ENCODE measurements around the gene CFAP92.

The CFAP92 gene

DNA sequence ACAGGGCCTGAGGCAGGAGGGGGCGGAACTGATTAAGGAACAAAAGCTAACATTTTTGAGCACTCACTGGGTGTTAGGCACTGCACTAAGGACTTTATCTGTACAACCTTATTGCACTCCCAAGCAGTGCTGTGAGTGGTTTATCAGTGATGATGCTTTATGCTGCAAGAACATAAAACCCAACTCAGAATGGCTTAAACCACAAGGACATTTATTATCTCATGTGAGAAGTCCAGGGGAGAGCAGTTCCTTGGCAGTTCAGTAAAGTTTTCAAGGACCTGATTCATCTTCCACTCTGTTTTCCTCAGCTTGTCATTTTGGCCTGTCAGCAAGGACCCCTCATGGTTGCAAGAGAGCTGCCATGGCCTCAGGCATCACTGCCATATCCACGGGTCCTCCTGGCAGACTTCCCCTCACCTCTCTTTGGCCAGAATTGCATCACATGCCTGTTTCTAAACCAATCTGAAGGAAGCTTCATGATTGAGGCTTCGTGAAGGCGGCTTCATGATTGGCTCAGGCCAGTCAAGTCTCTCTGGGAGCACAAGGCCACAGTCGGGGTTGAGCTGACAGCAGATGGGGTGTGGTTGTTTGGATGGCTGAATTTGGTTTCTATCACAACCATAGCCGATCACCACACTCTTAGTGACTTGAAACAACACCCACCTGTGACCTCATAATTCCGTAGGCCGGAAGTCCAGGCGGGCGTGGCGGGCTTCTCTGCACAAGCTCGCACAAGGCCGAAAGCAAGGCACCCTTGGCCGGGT, 23.0 kb upstream of the CFAP92 start:
- Histone ChIP-seq H2AFZ (ENCODE audit: low read length) (no peak overlapping the region), H3F3A (ENCODE audit: insufficient read depth, low read length) (no peaks in the 10 kb centered on the region), H3K9me3 (replicated peaks; ENCODE audit: insufficient read depth, low read length) (no peaks in the 10 kb centered on the region), H3K4me2 (ENCODE audit: low read depth, low read length) (no peak overlapping the region), H3K36me3 (replicated peaks; ENCODE audit: insufficient read depth, low read length) (no peaks in the 10 kb centered on the region), H3K27me3 (replicated peaks; ENCODE audit: insufficient read depth, low read length) (no peaks in the 10 kb centered on the region), H3K79me2 (ENCODE audit: low read length) (no peaks in the 10 kb centered on the region), H3K4me1 (ENCODE audit: low read length) (peaks cover 8% of the 10 kb centered on the region), H3K9ac (ENCODE audit: low read length) (no peak overlapping the region), H4K20me1 (ENCODE audit: insufficient read depth, low read length) (no peaks in the 10 kb centered on the region), H3K27ac (ENCODE audit: low read length) (no peak overlapping the region), H3K9me2 (replicated peaks; ENCODE audit: insufficient read depth, low read length) (no peaks in the 10 kb centered on the region), H3K4me3 (ENCODE audit: low read length) (no peak overlapping the region)
- no peak for DNase-seq
- TF ChIP-seq EZH2 (optimal IDR thresholded peaks at IDR 0.05; ENCODE audit: low read depth, low read length) (no peak), EZH2phosphoT487 (IDR thresholded peaks at IDR 0.05; ENCODE audit: low read length) (no peak)
- TF ChIP-seq, protein P1, sequence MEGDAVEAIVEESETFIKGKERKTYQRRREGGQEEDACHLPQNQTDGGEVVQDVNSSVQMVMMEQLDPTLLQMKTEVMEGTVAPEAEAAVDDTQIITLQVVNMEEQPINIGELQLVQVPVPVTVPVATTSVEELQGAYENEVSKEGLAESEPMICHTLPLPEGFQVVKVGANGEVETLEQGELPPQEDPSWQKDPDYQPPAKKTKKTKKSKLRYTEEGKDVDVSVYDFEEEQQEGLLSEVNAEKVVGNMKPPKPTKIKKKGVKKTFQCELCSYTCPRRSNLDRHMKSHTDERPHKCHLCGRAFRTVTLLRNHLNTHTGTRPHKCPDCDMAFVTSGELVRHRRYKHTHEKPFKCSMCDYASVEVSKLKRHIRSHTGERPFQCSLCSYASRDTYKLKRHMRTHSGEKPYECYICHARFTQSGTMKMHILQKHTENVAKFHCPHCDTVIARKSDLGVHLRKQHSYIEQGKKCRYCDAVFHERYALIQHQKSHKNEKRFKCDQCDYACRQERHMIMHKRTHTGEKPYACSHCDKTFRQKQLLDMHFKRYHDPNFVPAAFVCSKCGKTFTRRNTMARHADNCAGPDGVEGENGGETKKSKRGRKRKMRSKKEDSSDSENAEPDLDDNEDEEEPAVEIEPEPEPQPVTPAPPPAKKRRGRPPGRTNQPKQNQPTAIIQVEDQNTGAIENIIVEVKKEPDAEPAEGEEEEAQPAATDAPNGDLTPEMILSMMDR (IDR thresholded peaks at IDR 0.05; ENCODE audit: low read length): no peak

DNA sequence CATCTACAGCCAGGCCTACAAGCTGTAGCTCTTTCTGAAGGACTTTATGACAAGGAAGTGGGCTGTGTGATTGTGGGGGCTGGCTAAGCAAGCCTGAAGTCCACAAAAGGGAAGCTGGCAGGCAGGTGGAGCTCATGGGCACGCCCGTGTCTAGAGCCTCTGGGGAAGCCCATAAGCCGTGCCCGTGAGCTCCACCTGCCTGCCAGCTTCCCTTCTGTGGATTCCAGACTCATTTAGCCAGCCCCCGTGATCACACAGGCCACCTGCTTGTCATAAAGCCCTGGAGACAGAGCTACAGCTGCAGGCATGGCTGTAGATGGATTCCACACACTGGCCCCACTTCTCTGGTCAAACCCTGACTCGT, 22.5 kb upstream of the CFAP92 start:
- Histone ChIP-seq H3K4me1 (ENCODE audit: low read length) (peaks cover 8% of the 10 kb centered on the region), H4K20me1 (ENCODE audit: insufficient read depth, low read length) (no peaks in the 10 kb centered on the region), H3K4me3 (ENCODE audit: low read length) (no peak overlapping the region), H3K27ac (ENCODE audit: low read length) (no peak overlapping the region), H3K27me3 (replicated peaks; ENCODE audit: insufficient read depth, low read length) (no peaks in the 10 kb centered on the region), H3K9ac (ENCODE audit: low read length) (no peak overlapping the region), H3K79me2 (ENCODE audit: low read length) (no peaks in the 10 kb centered on the region), H3K36me3 (replicated peaks; ENCODE audit: insufficient read depth, low read length) (no peaks in the 10 kb centered on the region), H3K9me3 (replicated peaks; ENCODE audit: insufficient read depth, low read length) (no peaks in the 10 kb centered on the region), H3K4me2 (ENCODE audit: low read depth, low read length) (0 out of 2 replicates have a peak overlapping the region, but pooled peaks have one; percentile 11), H2AFZ (ENCODE audit: low read length) (0 out of 2 replicates have a peak overlapping the region, but pooled peaks have one; percentile 15), H3F3A (ENCODE audit: insufficient read depth, low read length) (no peaks in the 10 kb centered on the region), H3K9me2 (replicated peaks; ENCODE audit: insufficient read depth, low read length) (no peaks in the 10 kb centered on the region)
- peak; percentile 59 for DNase-seq
- no peak for TF ChIP-seq EZH2phosphoT487 (IDR thresholded peaks at IDR 0.05; ENCODE audit: low read length)
- TF ChIP-seq, protein P1 (IDR thresholded peaks at IDR 0.05; ENCODE audit: low read length): peak; percentile 15; the same call in 1 of the 2 replicates

DNA sequence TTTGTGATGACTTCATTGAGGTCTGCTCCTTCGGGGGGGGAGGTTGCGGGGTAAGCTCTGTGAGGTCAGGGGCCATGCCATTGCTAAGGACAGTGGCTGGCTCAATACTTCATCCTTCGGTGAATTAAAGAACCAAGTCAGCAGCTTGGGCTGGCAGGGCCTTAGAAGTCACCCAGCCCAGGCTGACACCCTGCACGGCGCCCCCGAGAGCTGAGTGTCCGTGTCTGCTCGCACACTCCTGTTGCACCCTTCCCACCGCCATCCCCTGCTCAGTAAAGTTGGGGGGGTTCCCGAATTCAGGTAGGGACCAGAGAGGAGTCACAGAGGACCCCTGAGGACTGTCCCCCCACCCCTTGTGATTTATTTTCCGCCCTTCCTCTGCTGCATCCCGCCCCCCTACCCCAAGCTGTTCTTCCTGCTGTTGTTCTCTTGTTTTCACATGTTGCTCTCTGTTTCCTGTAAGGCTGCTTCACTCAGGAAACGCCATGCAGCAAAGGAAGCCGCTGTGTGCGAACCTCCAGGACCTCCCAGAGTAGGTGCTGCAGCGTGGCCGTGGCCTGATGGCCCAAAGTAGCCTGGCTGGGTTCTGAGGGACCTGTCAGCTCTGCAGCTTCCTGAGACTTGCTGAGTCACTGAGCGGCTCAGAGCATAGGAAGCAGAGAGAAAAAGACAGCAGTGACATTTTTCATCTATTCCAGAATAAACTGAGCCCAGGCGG, 21.7 kb upstream of the CFAP92 start:
- 0 out of 2 replicates have a peak overlapping the region, but pooled peaks have one; percentile 11 for H3K4me2 ChIP-seq (ENCODE audit: low read depth, low read length)

More for the DNA sequence above, 21.7 kb upstream of the CFAP92 start:
- Histone ChIP-seq H3K27ac (ENCODE audit: low read length) (no peak overlapping the region), H3K79me2 (ENCODE audit: low read length) (no peaks in the 10 kb centered on the region), H3K36me3 (replicated peaks; ENCODE audit: insufficient read depth, low read length) (no peaks in the 10 kb centered on the region), H3K9me2 (replicated peaks; ENCODE audit: insufficient read depth, low read length) (no peaks in the 10 kb centered on the region), H3K4me1 (ENCODE audit: low read length) (peaks cover 8% of the 10 kb centered on the region), H3K9me3 (replicated peaks; ENCODE audit: insufficient read depth, low read length) (no peaks in the 10 kb centered on the region), H3K27me3 (replicated peaks; ENCODE audit: insufficient read depth, low read length) (no peaks in the 10 kb centered on the region), H4K20me1 (ENCODE audit: insufficient read depth, low read length) (no peaks in the 10 kb centered on the region), H3K9ac (ENCODE audit: low read length) (no peak overlapping the region), H3F3A (ENCODE audit: insufficient read depth, low read length) (no peaks in the 10 kb centered on the region), H2AFZ (ENCODE audit: low read length) (0 out of 2 replicates have a peak overlapping the region, but pooled peaks have one; percentile 15), H3K4me3 (ENCODE audit: low read length) (no peak overlapping the region)
- TF ChIP-seq EZH2phosphoT487 (IDR thresholded peaks at IDR 0.05; ENCODE audit: low read length) (no peak), EZH2 (optimal IDR thresholded peaks at IDR 0.05; ENCODE audit: low read depth, low read length) (no peak)
- no peak for DNase-seq

Data from MM.1S (cell line).